ENCODE results near the gene BCLAF3. TPM values are rescaled to one million over a fixed set of nuclear protein-coding genes. Genes with fewer than 3 reads are reported as not detected.

Gene BCLAF3
- polyA plus RNA-seq, 1 donor from 2014 or later: 34.6 TPM

DNA sequence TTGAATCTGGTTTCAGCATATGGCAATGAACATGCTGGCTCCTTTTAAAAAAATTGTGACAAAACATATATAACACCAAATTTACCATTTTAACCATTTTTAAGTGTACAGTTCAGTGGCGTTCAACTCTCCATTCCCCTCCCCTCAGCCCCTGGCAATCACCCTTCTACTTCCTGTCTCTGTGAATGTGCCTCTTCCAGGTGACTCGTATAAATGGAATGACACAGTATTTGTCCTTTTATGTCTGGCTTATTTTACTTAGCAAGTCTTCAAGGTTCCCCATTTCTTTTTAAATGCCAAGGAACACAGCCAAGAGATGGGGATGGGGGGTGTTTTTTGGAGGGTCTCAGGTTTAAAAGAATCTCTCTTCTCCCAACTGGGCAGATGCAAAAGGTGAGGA lies 35.4 kb upstream of the BCLAF3 start:
- Histone ChIP-seq H3K4me2 (ENCODE audit: low read length) (no peak overlapping the region), H3K27me3 (ENCODE audit: insufficient read depth, low read depth, low read length) (no peaks in the 10 kb centered on the region), H3K36me3 (ENCODE audit: insufficient read depth, low read length) (no peaks in the 10 kb centered on the region), H3K9me3 (ENCODE audit: low read length) (no peaks in the 10 kb centered on the region), H4K20me1 (ENCODE audit: insufficient read depth) (no peaks in the 10 kb centered on the region), H3K9me2 (ENCODE audit: insufficient read depth, low read length) (no peaks in the 10 kb centered on the region), H2AFZ (ENCODE audit: low read depth, low read length) (no peak overlapping the region), H3K9ac (ENCODE audit: low read length) (no peak overlapping the region), H3F3A (ENCODE audit: insufficient read depth, low read length, poor library complexity, severe bottlenecking) (no peaks in the 10 kb centered on the region), H3K27ac (ENCODE audit: low read length) (no peak overlapping the region), H3K79me2 (replicated peaks; ENCODE audit: insufficient read depth, low read length) (no peaks in the 10 kb centered on the region), H3K4me3 (ENCODE audit: low read length) (no peak overlapping the region)
- TF ChIP-seq POLR2AphosphoS5 (IDR thresholded peaks at IDR 0.05) (no peak), MXI1 (conservative IDR thresholded peaks at IDR 0.05; ENCODE audit: poor library complexity, severe bottlenecking) (no peak), RAD21 (conservative IDR thresholded peaks at IDR 0.05) (no peak), EZH2 (IDR thresholded peaks at IDR 0.05; ENCODE audit: borderline replicate concordance, insufficient read depth, low read length, poor library complexity, severe bottlenecking) (no peak), EP300 (conservative IDR thresholded peaks at IDR 0.05; ENCODE audit: poor library complexity, severe bottlenecking) (no peak), SMC3 (conservative IDR thresholded peaks at IDR 0.05; ENCODE audit: poor library complexity) (no peak), TAF1 (IDR thresholded peaks at IDR 0.05; ENCODE audit: low read depth) (no peak)
- TF ChIP-seq, protein P1, sequence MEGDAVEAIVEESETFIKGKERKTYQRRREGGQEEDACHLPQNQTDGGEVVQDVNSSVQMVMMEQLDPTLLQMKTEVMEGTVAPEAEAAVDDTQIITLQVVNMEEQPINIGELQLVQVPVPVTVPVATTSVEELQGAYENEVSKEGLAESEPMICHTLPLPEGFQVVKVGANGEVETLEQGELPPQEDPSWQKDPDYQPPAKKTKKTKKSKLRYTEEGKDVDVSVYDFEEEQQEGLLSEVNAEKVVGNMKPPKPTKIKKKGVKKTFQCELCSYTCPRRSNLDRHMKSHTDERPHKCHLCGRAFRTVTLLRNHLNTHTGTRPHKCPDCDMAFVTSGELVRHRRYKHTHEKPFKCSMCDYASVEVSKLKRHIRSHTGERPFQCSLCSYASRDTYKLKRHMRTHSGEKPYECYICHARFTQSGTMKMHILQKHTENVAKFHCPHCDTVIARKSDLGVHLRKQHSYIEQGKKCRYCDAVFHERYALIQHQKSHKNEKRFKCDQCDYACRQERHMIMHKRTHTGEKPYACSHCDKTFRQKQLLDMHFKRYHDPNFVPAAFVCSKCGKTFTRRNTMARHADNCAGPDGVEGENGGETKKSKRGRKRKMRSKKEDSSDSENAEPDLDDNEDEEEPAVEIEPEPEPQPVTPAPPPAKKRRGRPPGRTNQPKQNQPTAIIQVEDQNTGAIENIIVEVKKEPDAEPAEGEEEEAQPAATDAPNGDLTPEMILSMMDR (IDR thresholded peaks at IDR 0.05; ENCODE audit: poor library complexity, severe bottlenecking): no peak
- TF ChIP-seq, protein P2, sequence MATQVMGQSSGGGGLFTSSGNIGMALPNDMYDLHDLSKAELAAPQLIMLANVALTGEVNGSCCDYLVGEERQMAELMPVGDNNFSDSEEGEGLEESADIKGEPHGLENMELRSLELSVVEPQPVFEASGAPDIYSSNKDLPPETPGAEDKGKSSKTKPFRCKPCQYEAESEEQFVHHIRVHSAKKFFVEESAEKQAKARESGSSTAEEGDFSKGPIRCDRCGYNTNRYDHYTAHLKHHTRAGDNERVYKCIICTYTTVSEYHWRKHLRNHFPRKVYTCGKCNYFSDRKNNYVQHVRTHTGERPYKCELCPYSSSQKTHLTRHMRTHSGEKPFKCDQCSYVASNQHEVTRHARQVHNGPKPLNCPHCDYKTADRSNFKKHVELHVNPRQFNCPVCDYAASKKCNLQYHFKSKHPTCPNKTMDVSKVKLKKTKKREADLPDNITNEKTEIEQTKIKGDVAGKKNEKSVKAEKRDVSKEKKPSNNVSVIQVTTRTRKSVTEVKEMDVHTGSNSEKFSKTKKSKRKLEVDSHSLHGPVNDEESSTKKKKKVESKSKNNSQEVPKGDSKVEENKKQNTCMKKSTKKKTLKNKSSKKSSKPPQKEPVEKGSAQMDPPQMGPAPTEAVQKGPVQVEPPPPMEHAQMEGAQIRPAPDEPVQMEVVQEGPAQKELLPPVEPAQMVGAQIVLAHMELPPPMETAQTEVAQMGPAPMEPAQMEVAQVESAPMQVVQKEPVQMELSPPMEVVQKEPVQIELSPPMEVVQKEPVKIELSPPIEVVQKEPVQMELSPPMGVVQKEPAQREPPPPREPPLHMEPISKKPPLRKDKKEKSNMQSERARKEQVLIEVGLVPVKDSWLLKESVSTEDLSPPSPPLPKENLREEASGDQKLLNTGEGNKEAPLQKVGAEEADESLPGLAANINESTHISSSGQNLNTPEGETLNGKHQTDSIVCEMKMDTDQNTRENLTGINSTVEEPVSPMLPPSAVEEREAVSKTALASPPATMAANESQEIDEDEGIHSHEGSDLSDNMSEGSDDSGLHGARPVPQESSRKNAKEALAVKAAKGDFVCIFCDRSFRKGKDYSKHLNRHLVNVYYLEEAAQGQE (IDR thresholded peaks at IDR 0.05; ENCODE audit: borderline replicate concordance): no peak

DNA sequence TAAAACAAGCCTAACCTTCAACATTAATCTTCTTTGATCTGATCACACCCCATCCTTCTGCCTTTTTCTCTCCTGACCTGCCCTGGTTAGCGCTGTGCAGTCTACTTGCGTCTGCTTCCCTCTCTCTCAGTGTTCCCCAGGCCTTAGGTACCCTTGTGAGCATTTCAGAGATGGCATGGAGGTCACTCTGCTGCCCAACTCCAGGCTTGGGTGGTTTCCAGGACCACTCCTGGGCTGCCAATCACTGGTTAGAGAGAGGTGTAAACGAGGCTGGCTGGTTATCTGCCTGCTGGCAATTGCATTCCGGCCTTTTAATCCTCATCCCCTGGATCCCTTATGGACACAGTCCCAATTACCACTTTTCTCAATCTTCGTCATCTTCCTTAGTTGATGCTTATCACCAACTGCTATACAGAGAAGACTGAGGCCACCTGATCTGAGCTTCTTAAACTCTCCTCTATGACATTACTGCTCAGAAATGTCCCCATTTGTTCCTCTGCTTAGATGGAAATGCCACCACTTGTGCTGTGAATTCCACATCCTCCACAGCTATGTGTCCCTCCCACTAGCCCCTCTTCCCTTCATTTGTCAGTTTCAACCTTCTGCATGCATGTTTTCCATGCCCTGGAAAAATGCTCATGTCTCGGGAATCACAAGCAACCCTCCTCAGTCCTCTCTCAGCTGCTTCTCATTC lies 29.0 kb upstream of the BCLAF3 start:
- Histone ChIP-seq H3K27me3 (ENCODE audit: insufficient read depth, low read depth, low read length) (no peaks in the 10 kb centered on the region), H3K9me3 (ENCODE audit: low read length) (no peaks in the 10 kb centered on the region), H3K4me2 (ENCODE audit: low read length) (no peak overlapping the region), H3K36me3 (ENCODE audit: insufficient read depth, low read length) (no peaks in the 10 kb centered on the region), H3K27ac (ENCODE audit: low read length) (no peak overlapping the region), H4K20me1 (ENCODE audit: insufficient read depth) (no peaks in the 10 kb centered on the region), H3K9me2 (ENCODE audit: insufficient read depth, low read length) (no peaks in the 10 kb centered on the region), H3K9ac (ENCODE audit: low read length) (no peak overlapping the region), H3K79me2 (replicated peaks; ENCODE audit: insufficient read depth, low read length) (no peaks in the 10 kb centered on the region), H3F3A (ENCODE audit: insufficient read depth, low read length, poor library complexity, severe bottlenecking) (no peaks in the 10 kb centered on the region), H2AFZ (ENCODE audit: low read depth, low read length) (no peak overlapping the region), H3K4me3 (ENCODE audit: low read length) (no peak overlapping the region)
- TF ChIP-seq, protein P2 (IDR thresholded peaks at IDR 0.05; ENCODE audit: borderline replicate concordance): no peak
- TF ChIP-seq TAF1 (IDR thresholded peaks at IDR 0.05; ENCODE audit: low read depth) (no peak), RAD21 (conservative IDR thresholded peaks at IDR 0.05) (no peak), SMC3 (conservative IDR thresholded peaks at IDR 0.05; ENCODE audit: poor library complexity) (no peak), EZH2 (IDR thresholded peaks at IDR 0.05; ENCODE audit: borderline replicate concordance, insufficient read depth, low read length, poor library complexity, severe bottlenecking) (no peak)
- TF ChIP-seq, protein P1 (IDR thresholded peaks at IDR 0.05; ENCODE audit: poor library complexity, severe bottlenecking): no peak

Measured in neural cell (in vitro differentiated cells).